HAP-1 (cell line): ENCODE measurements around the gene MYOM1.
"Not testable (repeated sequence)": the region's sequence is repeated elsewhere in the genome, so short reads cannot be mapped to it uniquely, and the experiment has no call there.

Source experiments
- DNase-seq, 2 experiments: peaks; one replicate each; pipeline ENCODE4 v3.0.0-alpha.2; 2016 to 2020; ENCODE audit warnings: low spot score in 2 of 2
- H3K27me3 ChIP-seq: fragments of 250-450 bp; sonication (Bioruptor Pico); 2 replicates; pipeline ENCODE4 v1.5.1; 2020; ENCODE audit warnings: low read depth, mild to moderate bottlenecking, moderate library complexity
- H3K36me3 ChIP-seq: fragments of 250-450 bp; sonication (Bioruptor Pico); replicated peaks from 2 replicates; pipeline ENCODE4 v1.5.1; 2020; ENCODE audit warnings: mild to moderate bottlenecking
- H3K4me1 ChIP-seq: fragments of 250-450 bp; sonication (Bioruptor Pico); 2 replicates; pipeline ENCODE4 v1.5.1; 2020; ENCODE audit warnings: mild to moderate bottlenecking
- H3K4me3 ChIP-seq: fragments of 250-450 bp; sonication (Bioruptor Pico); 2 replicates; pipeline ENCODE4 v1.5.1; 2020; ENCODE audit warnings: mild to moderate bottlenecking, moderate library complexity
- H3K9me3 ChIP-seq: fragments of 250-450 bp; sonication (Bioruptor Pico); 2 replicates; pipeline ENCODE4 v1.5.1; 2020; ENCODE audit warnings: mild to moderate bottlenecking, moderate library complexity
- in situ Hi-C: fragments of 300-500 bp; cut with MboI; formaldehyde crosslinking; loops from 3 replicates; pipeline ENCODE4 v1.14.3; 2020; ENCODE audit warnings: low sequenced_read_pairs, inconsistent platforms, mixed read lengths

MYOM1 gene

DNA sequence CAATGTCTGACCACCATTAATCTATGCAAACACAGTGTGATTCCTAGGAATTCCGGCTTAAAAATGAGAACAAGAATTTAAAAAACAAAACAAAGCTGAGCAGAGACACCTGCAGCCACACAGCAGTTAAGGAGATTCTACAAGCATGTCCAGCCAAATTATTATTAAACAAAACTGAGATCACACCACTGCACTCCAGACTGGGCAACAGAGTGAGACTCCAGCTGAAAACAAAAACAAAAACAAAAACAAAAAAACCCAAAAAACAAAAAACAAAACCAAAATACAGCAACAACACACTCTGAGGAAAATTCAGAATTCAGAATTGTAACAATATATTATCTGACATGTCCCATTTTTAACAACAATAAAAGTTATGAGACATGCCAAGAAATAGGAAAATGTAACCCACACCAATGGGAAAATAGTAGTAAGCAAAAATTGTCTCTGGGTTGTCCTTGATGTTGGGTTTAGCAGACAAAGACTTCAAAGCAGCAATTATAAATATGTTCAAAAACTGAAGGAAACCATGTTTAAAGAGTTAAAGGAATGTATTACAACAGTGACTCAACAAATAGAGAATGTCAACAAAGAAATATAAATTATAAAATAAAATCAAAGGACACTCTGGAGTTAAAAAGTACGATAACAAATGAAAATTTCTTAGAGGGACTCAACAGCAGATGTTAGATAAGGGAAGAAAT lies 19.7 kb downstream of the MYOM1 start:
- in situ Hi-C loops = no loop called here
- no peaks in the 10 kb centered on the region for H3K9me3 ChIP-seq
- DNase-seq = no peak
- H3K4me3 ChIP-seq = no peak overlapping the region
- H3K27me3 ChIP-seq = no peaks in the 10 kb centered on the region
- peaks cover 13% of the 10 kb centered on the region for H3K4me1 ChIP-seq
- no peaks in the 10 kb centered on the region for H3K36me3 ChIP-seq

GRCh38 chr18:3198260-3198860 lies 21.4 kb downstream of the MYOM1 start:
- in situ Hi-C loops, DNase-seq, H3K36me3 ChIP-seq, H3K27me3 ChIP-seq, H3K4me3 ChIP-seq, H3K9me3 ChIP-seq: not testable (repeated sequence)
- H3K4me1 ChIP-seq = peaks cover 15% of the 10 kb centered on the region

DNA sequence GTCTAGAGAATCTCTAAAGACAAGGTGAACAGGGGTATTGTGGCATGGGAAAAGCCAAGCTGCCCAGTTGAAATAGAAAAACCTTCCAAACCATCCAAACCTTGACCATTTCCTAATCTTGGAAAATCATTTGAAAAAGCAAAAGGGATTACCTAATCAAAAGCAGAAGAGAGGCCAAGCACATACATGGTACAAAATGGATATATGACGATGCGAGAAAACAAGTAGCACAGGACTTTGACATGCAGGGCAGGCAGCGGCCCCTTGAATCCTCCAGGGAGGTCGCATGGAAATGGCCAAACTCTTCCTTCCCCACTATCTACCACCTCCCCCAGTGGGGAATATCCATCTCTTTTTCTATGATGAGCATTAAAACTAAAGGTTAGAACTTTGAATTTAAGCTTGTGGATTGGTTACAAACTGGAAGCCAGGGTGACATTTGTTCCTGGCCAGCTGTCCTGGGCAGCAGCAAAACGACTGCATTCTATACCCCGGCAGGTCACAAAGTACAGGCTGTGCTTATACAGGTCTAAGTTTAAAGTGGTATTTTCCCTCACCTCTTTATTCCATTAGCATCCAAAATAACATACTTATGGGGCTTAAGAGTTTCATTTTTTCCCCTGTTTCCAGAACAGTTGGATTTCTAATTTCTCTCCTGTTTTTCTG lies 24.7 kb downstream of the MYOM1 start:
- H3K27me3 ChIP-seq = no peaks in the 10 kb centered on the region
- H3K4me3 ChIP-seq = no peak overlapping the region
- no peak for DNase-seq
- in situ Hi-C loops = no loop called here
- H3K36me3 ChIP-seq = no peaks in the 10 kb centered on the region
- H3K9me3 ChIP-seq = no peaks in the 10 kb centered on the region
- peaks cover 15% of the 10 kb centered on the region for H3K4me1 ChIP-seq

- no peaks in the 10 kb centered on the region for H3K27me3 ChIP-seq
- H3K4me3 ChIP-seq = no peak overlapping the region
- peaks cover 15% of the 10 kb centered on the region for H3K4me1 ChIP-seq
- no peak for DNase-seq
- H3K36me3 ChIP-seq = no peaks in the 10 kb centered on the region
- in situ Hi-C loops = no loop called here
- no peaks in the 10 kb centered on the region for H3K9me3 ChIP-seq
Observed at GRCh38 chr18:3193331-3193730, 26.4 kb downstream of the MYOM1 start.

DNA sequence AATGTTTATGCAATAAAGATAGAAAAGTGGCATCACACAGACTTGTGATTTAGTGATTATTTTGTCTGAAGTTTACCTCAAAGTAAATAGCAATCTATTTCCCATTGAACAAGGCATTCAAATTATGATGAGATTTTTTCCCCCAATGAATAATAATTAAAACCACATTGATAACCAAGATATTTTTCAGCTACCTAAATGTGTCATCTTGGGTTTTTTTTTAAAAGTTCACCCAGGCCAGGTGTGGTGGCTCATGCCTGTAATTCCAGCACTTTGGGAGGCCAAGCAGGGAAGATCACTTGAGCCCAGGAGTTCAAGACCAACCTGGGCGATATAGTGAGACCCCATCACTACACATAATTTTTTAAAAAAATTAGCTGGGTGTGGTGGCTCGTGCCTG lies 27.0 kb downstream of the MYOM1 start:
- Histone ChIP-seq H3K9me3 (no peaks in the 10 kb centered on the region), H3K36me3 (no peaks in the 10 kb centered on the region), H3K4me1 (peaks cover 15% of the 10 kb centered on the region), H3K27me3 (no peaks in the 10 kb centered on the region), H3K4me3 (no peak overlapping the region)
- in situ Hi-C loops = no loop called here
- DNase-seq = no peak

DNA sequence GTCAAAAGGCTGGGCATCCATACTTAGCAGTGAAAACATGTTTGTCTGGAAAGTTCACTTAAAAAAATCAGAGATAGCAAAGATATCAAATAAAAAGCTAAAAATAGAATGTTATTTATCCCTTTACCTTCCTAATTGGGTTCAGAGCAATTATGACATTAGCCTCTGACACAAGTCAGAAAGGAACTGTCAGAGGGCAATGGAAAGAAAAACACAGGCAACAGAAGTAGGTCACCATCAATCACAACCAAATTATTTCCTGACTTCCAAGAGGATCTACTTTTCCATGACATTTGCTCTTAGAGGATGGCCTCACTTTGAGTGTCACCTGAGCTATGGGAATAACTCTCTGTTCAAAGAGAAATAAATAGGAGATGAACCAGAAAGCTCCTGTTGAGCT lies 27.5 kb downstream of the MYOM1 start:
- in situ Hi-C loops = no loop called here
- no peak for DNase-seq
- no peaks in the 10 kb centered on the region for H3K36me3 ChIP-seq
- no peaks in the 10 kb centered on the region for H3K9me3 ChIP-seq
- no peak overlapping the region for H3K4me3 ChIP-seq
- peaks cover 15% of the 10 kb centered on the region for H3K4me1 ChIP-seq
- H3K27me3 ChIP-seq = no peaks in the 10 kb centered on the region

GRCh38 chr18:3190610-3191009 lies 29.2 kb downstream of the MYOM1 start:
- Histone ChIP-seq H3K36me3 (no peaks in the 10 kb centered on the region), H3K27me3 (no peaks in the 10 kb centered on the region), H3K9me3 (no peaks in the 10 kb centered on the region), H3K4me1 (peaks cover 12% of the 10 kb centered on the region), H3K4me3 (no peak overlapping the region)
- no peak for DNase-seq
- in situ Hi-C loops = no loop called here

DNA sequence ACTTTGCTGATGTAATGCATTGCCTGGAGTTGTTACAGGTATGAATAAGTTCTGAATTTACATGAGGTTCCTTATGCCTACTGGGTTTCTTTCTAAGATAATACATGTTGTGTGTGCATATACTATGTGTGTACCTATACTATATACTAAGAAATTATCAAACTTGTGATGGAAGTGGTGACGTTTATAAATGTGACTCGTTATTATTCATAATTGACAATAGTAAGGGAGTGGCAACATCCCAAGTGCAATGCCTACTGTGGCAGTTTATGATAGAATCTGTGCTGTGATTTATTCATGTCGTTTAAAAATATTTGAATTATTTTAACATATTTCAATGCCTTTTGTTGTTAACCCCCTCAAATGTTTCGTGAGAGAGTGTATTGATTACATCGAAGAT lies 29.9 kb downstream of the MYOM1 start:
- Histone ChIP-seq H3K27me3 (no peaks in the 10 kb centered on the region), H3K9me3 (no peaks in the 10 kb centered on the region), H3K4me3 (no peak overlapping the region), H3K36me3 (no peaks in the 10 kb centered on the region), H3K4me1 (peaks cover 5% of the 10 kb centered on the region)
- in situ Hi-C loops = no loop called here
- no peak for DNase-seq

DNA sequence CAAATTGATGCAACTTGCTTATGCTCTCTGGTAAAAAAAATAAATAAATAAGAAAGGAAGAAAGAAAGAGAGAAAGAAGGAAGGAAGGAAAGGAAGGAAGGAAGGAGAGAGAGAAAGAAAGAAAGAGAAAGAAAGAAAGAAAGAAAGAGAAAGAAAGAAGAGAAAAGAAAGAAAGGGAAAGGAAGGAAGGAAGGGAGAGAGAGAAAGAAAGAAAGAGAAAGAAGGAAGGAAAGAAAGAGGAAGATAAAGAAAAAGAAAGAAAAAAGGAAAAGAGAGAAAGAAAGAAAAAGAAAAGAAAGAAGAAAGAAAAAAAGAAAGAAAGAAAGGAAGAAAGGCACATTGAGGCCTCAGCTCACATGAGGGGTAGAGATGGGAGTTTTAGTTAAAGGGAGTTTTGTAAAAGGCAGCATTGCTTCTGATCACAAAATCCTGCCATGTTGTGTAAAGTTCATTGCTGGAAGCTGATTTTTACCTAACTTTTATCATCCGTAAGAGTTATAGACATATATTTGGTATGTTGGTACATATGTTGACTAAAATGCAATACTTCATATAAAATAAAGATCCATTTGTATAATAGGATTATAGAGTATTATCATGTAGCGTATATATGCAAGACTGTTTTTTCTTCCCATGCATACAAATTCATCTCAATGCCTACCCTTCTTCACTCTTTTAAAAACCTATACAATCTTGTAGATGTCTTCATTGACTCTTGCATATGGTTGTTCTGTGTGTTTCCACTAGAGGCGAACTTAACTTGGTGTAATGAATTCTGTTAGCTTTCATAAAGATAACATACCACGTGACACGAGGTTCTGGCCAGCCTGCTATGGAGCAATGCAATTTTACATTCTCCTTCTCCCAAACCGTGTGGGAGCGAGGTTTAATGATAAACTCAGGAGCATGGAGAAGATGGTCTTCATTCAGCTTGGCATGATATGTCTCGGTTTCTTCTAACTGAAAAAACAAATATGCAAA lies 32.8 kb downstream of the MYOM1 start:
- Histone ChIP-seq H3K4me1 (peaks cover 5% of the 10 kb centered on the region; the same call in 1 of the 2 replicates), H3K27me3 (no peaks in the 10 kb centered on the region), H3K9me3 (no peaks in the 10 kb centered on the region), H3K4me3 (no peak overlapping the region), H3K36me3 (no peaks in the 10 kb centered on the region)
- peak; percentile 26 to 63 for DNase-seq
- in situ Hi-C loops = no loop called here

- Histone ChIP-seq H3K27me3 (no peaks in the 10 kb centered on the region), H3K9me3 (no peaks in the 10 kb centered on the region), H3K4me1 (peaks cover 21% of the 10 kb centered on the region), H3K4me3 (no peak overlapping the region), H3K36me3 (no peaks in the 10 kb centered on the region)
- no peak for DNase-seq
- in situ Hi-C loops = no loop called here
Observed at GRCh38 chr18:3184275-3184963, 35.3 kb downstream of the MYOM1 start.

DNA sequence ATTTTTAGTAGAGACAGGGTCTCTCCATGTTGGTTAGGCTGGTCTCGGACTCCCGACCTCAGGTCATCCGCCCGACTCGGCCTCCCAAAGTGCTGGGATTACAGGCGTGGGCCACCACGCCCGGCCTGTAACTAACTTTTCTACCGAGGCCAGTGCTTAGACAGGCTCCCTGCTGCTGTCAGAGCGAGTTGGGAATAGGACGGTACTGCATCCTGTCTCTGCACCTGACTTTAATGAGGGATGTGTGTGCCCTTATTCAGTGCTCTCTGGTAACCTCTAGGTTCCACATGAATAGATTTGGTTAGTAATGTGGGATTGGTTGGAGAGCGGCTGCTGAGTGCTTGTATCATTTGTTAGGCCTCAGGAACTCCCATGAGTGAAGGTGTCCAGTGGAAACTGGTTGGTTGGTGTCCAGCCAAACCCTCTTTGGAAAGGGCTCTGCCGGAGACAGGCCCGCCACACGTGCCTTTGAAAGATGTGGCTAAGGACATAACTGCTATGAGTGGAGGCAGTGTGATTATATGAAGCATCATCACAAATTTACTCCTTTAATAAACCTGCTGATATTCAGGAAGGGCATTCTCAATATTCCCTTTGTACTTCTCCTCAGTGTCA lies 36.6 kb downstream of the MYOM1 start:
- Histone ChIP-seq H3K36me3 (no peaks in the 10 kb centered on the region), H3K4me1 (peaks cover 30% of the 10 kb centered on the region), H3K27me3 (no peaks in the 10 kb centered on the region), H3K9me3 (no peaks in the 10 kb centered on the region), H3K4me3 (no peak overlapping the region)
- DNase-seq = no peak
- in situ Hi-C loops = no loop called here

GRCh38 chr18:3180325-3180724 lies 39.4 kb downstream of the MYOM1 start:
- DNase-seq = peak; percentile 49 to 98
- in situ Hi-C loops = no loop called here

More at GRCh38 chr18:3180325-3180724, 39.4 kb downstream of the MYOM1 start:
- Histone ChIP-seq H3K27me3 (no peaks in the 10 kb centered on the region), H3K4me1 (peaks cover 30% of the 10 kb centered on the region), H3K9me3 (no peaks in the 10 kb centered on the region), H3K36me3 (no peaks in the 10 kb centered on the region), H3K4me3 (no peak overlapping the region)
